Mammary microvascular endothelial cell (primary cell): ENCODE measurements around the gene FYN. TPM values are rescaled to one million over a fixed set of nuclear protein-coding genes. Genes with fewer than 3 reads are reported as not detected.

Experiments used
- total RNA-seq: library from RNA; depleted of rRNA; stranded (reverse); fragments of >200 nt; gene quantifications from 2 replicates; pipeline ENCODE4 v1.2.3, GENCODE V29; 2015

Gene FYN
- 148 and 193 TPM in 2 replicates for total RNA-seq

GRCh38 chr6:111873178-111874024 lies at the start of gene FYN:
Gene FYN, minus strand, starts transcription at chr6:111873452. Its CDS starts 153,401 bp downstream, at chr6:111720051.

Other genes starting within 250 kb of the FYN start
- gene CCN6, start 180.7 kb upstream of the FYN start, total RNA-seq: not detected in 2 replicates
- 13.3 and 15.7 TPM in 2 replicates for gene TUBE1, start 214.0 kb upstream of the FYN start, total RNA-seq
- gene FAM229B, start 214.1 kb upstream of the FYN start, total RNA-seq: 4.7 and 6.6 TPM in 2 replicates